Measurements from ENCODE around the gene KLHL1.

DNA sequence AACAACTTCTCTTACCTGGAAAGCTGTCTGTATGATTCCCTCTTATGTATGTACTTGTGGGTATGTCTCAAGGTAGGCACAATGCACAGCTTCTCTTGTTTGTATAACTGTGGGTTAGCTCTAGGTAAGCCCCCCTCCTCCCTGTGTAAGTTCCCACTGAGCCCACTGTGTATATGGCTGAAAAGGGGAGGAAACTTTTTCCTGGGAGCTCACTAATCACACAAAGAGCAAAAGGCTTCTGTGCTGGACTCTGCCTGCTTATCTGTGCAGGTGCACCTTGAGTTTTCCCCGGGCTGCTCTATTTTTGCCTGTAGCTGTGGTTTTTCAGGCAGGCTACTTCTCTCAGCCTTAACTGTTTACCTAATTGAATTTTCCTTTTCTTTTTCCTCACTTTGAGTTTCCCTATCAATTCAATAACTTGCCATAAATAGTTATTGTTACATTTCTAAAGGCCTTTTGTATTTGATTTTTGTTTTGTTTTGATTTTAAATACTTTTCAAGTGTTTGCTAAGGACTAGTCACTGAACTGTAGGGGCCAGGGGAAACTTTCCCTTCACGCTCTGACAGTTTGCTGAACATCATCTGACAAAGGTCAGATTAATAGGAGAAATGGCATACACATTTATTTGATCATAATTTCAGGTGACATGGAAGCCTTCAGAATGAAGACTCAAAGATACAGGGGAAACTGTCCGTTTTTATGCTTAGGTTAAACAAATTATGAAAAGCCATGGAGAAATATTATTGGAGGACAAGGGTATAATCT, 424.1 kb downstream of the KLHL1 start:
- TF ChIP-seq EZH2 (IDR thresholded peaks at IDR 0.05; ENCODE audit: insufficient read depth, poor library complexity, severe bottlenecking) (no peak), EZH2phosphoT487 (IDR thresholded peaks at IDR 0.05; ENCODE audit: insufficient read depth, low read depth) (no peak)

Measured in GM23248 (cell line).